Activated CD8-positive, alpha-beta T cell treated with anti-CD3 and anti-CD28 coated beads for 36 hours (primary cell): Measurements from ENCODE around the gene NLE1. TPM values are rescaled to one million over a fixed set of nuclear protein-coding genes. Genes with fewer than 3 reads are reported as not detected.
"Not testable (repeated sequence)": the region's sequence is repeated elsewhere in the genome, so short reads cannot be mapped to it uniquely, and the experiment has no call there.

Experiments
- ATAC-seq: fragments of 200-7000 bp; cut with Tn5 transposase; one replicate; pipeline ENCODE4 v1.10.0; 2021; ENCODE audit warnings: mild to moderate bottlenecking, moderate library complexity
- CTCF ChIA-PET: fragments of 350-600 bp; sonication (Branson Sonifier 250); formaldehyde crosslinking; loops from one replicate; lab custom pipeline; 2021; ENCODE audit warnings: antibody characterized with exemption; lab: Charles Lee
- POLR2A ChIA-PET: fragments of 350-600 bp; sonication (Branson Sonifier 250); formaldehyde crosslinking; loops from one replicate; lab custom pipeline; 2021; ENCODE audit warnings: antibody characterized with exemption; lab: Charles Lee
- DNase-seq: peaks from one replicate; pipeline ENCODE4 v3.0.0-alpha.2; 2020
- H3K27ac Mint-ChIP-seq: one replicate; pipeline ENCODE4 v1.8.0; 2021; ENCODE audit warnings: mild to moderate bottlenecking, mixed read lengths
- H3K27me3 Mint-ChIP-seq: one replicate; pipeline ENCODE4 v1.8.0; 2021; ENCODE audit warnings: mixed read lengths
- H3K36me3 Mint-ChIP-seq: one replicate; pipeline ENCODE4 v1.8.0; 2021; ENCODE audit warnings: low read depth, mixed read lengths
- H3K4me1 Mint-ChIP-seq: one replicate; pipeline ENCODE4 v1.8.0; 2021; ENCODE audit warnings: low read depth, mixed read lengths
- H3K4me3 Mint-ChIP-seq: one replicate; pipeline ENCODE4 v1.8.0; 2021; ENCODE audit warnings: mild to moderate bottlenecking, moderate library complexity, mixed read lengths
- H3K9me3 Mint-ChIP-seq: one replicate; pipeline ENCODE4 v1.8.0; 2021; ENCODE audit warnings: mixed read lengths
- CTCF ChIP-seq: fragments of 200-600 bp; IDR thresholded peaks from one replicate; pipeline ENCODE4 v1.8.0; 2022; ENCODE audit warnings: antibody characterized with exemption, mild to moderate bottlenecking
- intact Hi-C: fragments of 100-400 bp; cut with micrococcal nuclease; formaldehyde crosslinking; loops from one replicate; pipeline ENCODE4 v1.10.0; 2022
- total RNA-seq, 2 experiments: library from RNA; stranded (reverse); gene quantifications; one replicate each; pipeline ENCODE4 v1.2.3, GENCODE V29; 2021

The NLE1 gene
- total RNA-seq, 2 experiments from 2014 or later: 49.1 to 49.8 TPM

- H3K27me3 Mint-ChIP-seq: no peaks in the 10 kb centered on the region
- ATAC-seq (no peak), DNase-seq (no peak)
- H3K4me1 Mint-ChIP-seq: peaks cover 4% of the 10 kb centered on the region
- no peak overlapping the region for H3K4me3 Mint-ChIP-seq
- ChIA-PET CTCF (interaction anchor here (1.0 kb wide), 2 partner anchors 11 to 18 kb away, joined by 3 read pairs; no protein-coding TSS in a partner anchor), POLR2A (interaction anchor here (0.7 kb wide), 1 partner anchor 16 kb away, joined by 4 read pairs; no protein-coding TSS in a partner anchor)
- TF ChIP-seq CTCF: no peak
- intact Hi-C loops: no loop called here
- H3K36me3 Mint-ChIP-seq: no peaks in the 10 kb centered on the region
- H3K9me3 Mint-ChIP-seq: no peaks in the 10 kb centered on the region
- H3K27ac Mint-ChIP-seq: no peak overlapping the region
Measured at GRCh38 chr17:35152421-35153140, 10.5 kb upstream of the NLE1 start.

GRCh38 chr17:35151080-35151479 lies 9.0 kb upstream of the NLE1 start:
- H3K4me1 Mint-ChIP-seq, ATAC-seq, DNase-seq, H3K4me3 Mint-ChIP-seq, H3K27me3 Mint-ChIP-seq, H3K9me3 Mint-ChIP-seq, intact Hi-C loops, H3K36me3 Mint-ChIP-seq, H3K27ac Mint-ChIP-seq, POLR2A ChIA-PET: not testable (repeated sequence)
- CTCF ChIA-PET: interaction anchor here (0.9 kb wide), 1 partner anchor 10 kb away, joined by 3 read pairs; no protein-coding TSS in a partner anchor

GRCh38 chr17:35149941-35150340 lies 7.8 kb upstream of the NLE1 start:
- CTCF ChIA-PET: interaction anchor here (0.9 kb wide), 1 partner anchor 9 kb away, joined by 3 read pairs; no protein-coding TSS in a partner anchor
- Mint-ChIP-seq H3K27ac (no peak overlapping the region), H3K4me1 (no peaks in the 10 kb centered on the region), H3K27me3 (no peaks in the 10 kb centered on the region), H3K36me3 (no peaks in the 10 kb centered on the region), H3K4me3 (no peak overlapping the region), H3K9me3 (no peaks in the 10 kb centered on the region)
- TF ChIP-seq CTCF: no peak
- intact Hi-C loops: no loop called here
- no peak for DNase-seq
- ATAC-seq: no peak
- POLR2A ChIA-PET: interaction anchor here (0.6 to 0.8 kb wide), 3 partner anchors 11 to 298 kb away, joined by 3 read pairs; no protein-coding TSS in a partner anchor

- peaks cover 2% of the 10 kb centered on the region for H3K4me1 Mint-ChIP-seq
- ChIA-PET POLR2A (interaction anchor here (1.0 kb wide), 1 partner anchor 125 kb away, joined by 3 read pairs; no protein-coding TSS in a partner anchor), CTCF (interaction anchor here (1.5 kb wide), 1 partner anchor 28 kb away, joined by 5 read pairs; the partner anchor contains the start of gene RAD51D)
- H3K27me3 Mint-ChIP-seq: no peaks in the 10 kb centered on the region
- no peak overlapping the region for H3K27ac Mint-ChIP-seq
- no peak for DNase-seq
- no peak for ATAC-seq
- no peaks in the 10 kb centered on the region for H3K36me3 Mint-ChIP-seq
- H3K9me3 Mint-ChIP-seq: no peaks in the 10 kb centered on the region
- intact Hi-C loops: no loop called here
- H3K4me3 Mint-ChIP-seq: no peak overlapping the region
- no peak for TF ChIP-seq CTCF
Measured at GRCh38 chr17:35148144-35148543, 6.0 kb upstream of the NLE1 start.

GRCh38 chr17:35147375-35147905 lies 5.3 kb upstream of the NLE1 start, which contains the start of gene UNC45B:
UNC45B (plus strand) TSS chr17:35147817; CDS start chr17:35148264, 447 bp downstream.
- no peak for ATAC-seq
- Mint-ChIP-seq H3K9me3 (no peaks in the 10 kb centered on the region), H3K4me3 (no peak within 1 kb of the TSS), H3K36me3 (no peaks in the 10 kb centered on the region), H3K27ac (no peak within 1 kb of the TSS), H3K4me1 (peaks cover 3% of the 10 kb centered on the region), H3K27me3 (no peaks in the 10 kb centered on the region)
- ChIA-PET CTCF (no interaction called here), POLR2A (no interaction called here)
- TF ChIP-seq CTCF: no peak
- DNase-seq: no peak
- intact Hi-C loops: no loop called here
